GM06990 (cell line): ENCODE data around the gene HSPD1.

Experiments
- DNase-seq: peaks from one replicate; pipeline ENCODE4 v3.0.0-alpha.2; 2011; ENCODE audit not compliant: insufficient read length; ENCODE audit errors: extremely low read depth
- H3K27me3 ChIP-seq: replicated peaks from 2 replicates; pipeline ENCODE4 v1.6.0; 2011; ENCODE audit warnings: low read length; ENCODE audit not compliant: control insufficient read depth, insufficient read depth
- H3K36me3 ChIP-seq: 2 replicates; pipeline ENCODE4 v1.5.1; 2011; ENCODE audit warnings: low read length; ENCODE audit not compliant: control insufficient read depth, insufficient read depth
- H3K4me3 ChIP-seq: replicated peaks from 2 replicates; pipeline ENCODE4 v1.5.1; 2011; ENCODE audit warnings: low read depth, mild to moderate bottlenecking, control low read depth, low read length
- CTCF ChIP-seq: IDR thresholded peaks from 2 replicates; pipeline ENCODE4 v1.5.1; 2011; ENCODE audit warnings: low read length, control low read depth, mild to moderate bottlenecking, inconsistent platforms; ENCODE audit not compliant: insufficient read depth, poor library complexity, severe bottlenecking

HSPD1 gene

GRCh38 chr2:197513915-197514314 is 14.3 kb upstream of the HSPD1 start:
- Histone ChIP-seq H3K4me3 (no peak overlapping the region), H3K36me3 (no peaks in the 10 kb centered on the region), H3K27me3 (no peaks in the 10 kb centered on the region)
- TF ChIP-seq CTCF = no peak
- no peak for DNase-seq

DNA sequence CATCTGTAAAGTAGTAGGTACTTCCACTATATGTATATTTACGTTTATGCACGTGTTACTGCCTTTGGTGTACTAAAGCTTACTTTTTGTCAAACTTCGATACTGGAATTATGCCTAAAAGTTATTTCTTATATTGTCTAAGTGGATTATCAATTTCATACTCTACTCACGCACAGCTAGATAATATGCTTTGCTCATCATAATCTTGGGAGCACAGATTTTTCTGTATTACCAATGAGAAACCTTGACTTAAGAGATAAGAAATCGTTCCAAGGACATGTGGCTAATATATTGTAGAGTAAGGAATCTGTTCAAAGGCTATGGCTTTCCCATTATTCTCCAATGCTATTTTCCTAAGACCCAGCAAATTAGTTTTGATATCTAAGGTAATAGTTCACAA is 7.0 kb upstream of the HSPD1 start:
- no peak for TF ChIP-seq CTCF
- no peaks in the 10 kb centered on the region for H3K27me3 ChIP-seq
- no peak overlapping the region for H3K4me3 ChIP-seq
- H3K36me3 ChIP-seq = peaks cover 8% of the 10 kb centered on the region
- no peak for DNase-seq

GRCh38 chr2:197504512-197504911 is 4.9 kb upstream of the HSPD1 start:
- DNase-seq = no peak
- TF ChIP-seq CTCF = no peak
- Histone ChIP-seq H3K36me3 (peaks cover 8% of the 10 kb centered on the region), H3K4me3 (no peak overlapping the region), H3K27me3 (no peaks in the 10 kb centered on the region)

- no peak for TF ChIP-seq CTCF
- H3K4me3 ChIP-seq = no peak overlapping the region
- no peaks in the 10 kb centered on the region for H3K27me3 ChIP-seq
- DNase-seq = no peak
- H3K36me3 ChIP-seq = peaks cover 8% of the 10 kb centered on the region
These were observed 4.4 kb upstream of the HSPD1 start for GRCh38 chr2:197504000-197504399.

DNA sequence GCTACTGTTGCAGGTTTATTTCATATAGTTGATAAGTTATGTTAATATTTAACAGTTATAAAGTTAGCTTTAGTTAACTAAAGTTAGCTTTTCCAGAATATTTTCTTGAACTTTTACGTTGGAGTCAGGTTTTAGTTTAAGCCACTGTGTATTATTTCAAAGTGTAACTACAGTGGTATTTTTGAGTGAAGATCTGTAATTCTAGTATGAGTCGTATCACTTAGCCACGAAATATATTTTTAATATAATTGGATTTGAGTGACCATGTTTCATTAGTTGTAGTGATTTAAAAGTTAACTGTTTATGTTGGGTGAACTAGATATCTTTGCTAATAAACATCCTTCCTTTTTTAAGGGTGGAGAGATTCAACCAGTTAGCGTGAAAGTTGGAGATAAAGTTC is 3.0 kb upstream of the HSPD1 start:
- Histone ChIP-seq H3K36me3 (peaks cover 10% of the 10 kb centered on the region), H3K4me3 (peak overlapping the region; percentile 97), H3K27me3 (no peaks in the 10 kb centered on the region)
- no peak for DNase-seq
- no peak for TF ChIP-seq CTCF

GRCh38 chr2:197502201-197502600 is 2.6 kb upstream of the HSPD1 start:
- no peaks in the 10 kb centered on the region for H3K27me3 ChIP-seq
- DNase-seq = no peak
- H3K4me3 ChIP-seq = peak overlapping the region; percentile 97
- no peak for TF ChIP-seq CTCF
- H3K36me3 ChIP-seq = peaks cover 11% of the 10 kb centered on the region
